IMR-90 (cell line): Measurements from ENCODE around the gene PRKAG2. TPM values are rescaled to one million over a fixed set of nuclear protein-coding genes. Genes with fewer than 3 reads are reported as not detected.
A peak's percentile ranks its signal among the peaks of the same experiment; 100 is the strongest.

Experiments
- ATAC-seq: fragments of 200-7000 bp; cut with Tn5 transposase; 2 replicates; pipeline ENCODE4 v1.9.1; 2020; ENCODE audit warnings: low read depth, mild to moderate bottlenecking, moderate library complexity
- BruUV-seq: library from RNA; stranded (reverse); fragments of 400-500 nt; replicated peaks from 2 replicates; lab custom pipeline; 2021; lab: Mats Ljungman, UMichigan
- CTCF ChIA-PET: fragments of 300-600 bp; formaldehyde crosslinking; extraction: SDS; loops from one replicate; lab custom pipeline; 2021; ENCODE audit warnings: antibody characterized with exemption; lab: Yijun Ruan, JAX
- POLR2A ChIA-PET: fragments of 300-600 bp; sonication (Branson Sonifier 250); formaldehyde crosslinking; loops from one replicate; lab custom pipeline; 2022; ENCODE audit warnings: antibody characterized with exemption; ENCODE audit not compliant: unreplicated experiment; lab: Charles Lee
- DNase-seq: peaks from one replicate; pipeline ENCODE4 v3.0.0; 2013
- H2AFZ ChIP-seq: replicated peaks from 2 replicates; pipeline ENCODE3; 2013; ENCODE audit warnings: low read length, mild to moderate bottlenecking; ENCODE audit not compliant: poor library complexity
- H2AK5ac ChIP-seq: 2 replicates; pipeline ENCODE4 v1.6.1; 2013; ENCODE audit warnings: low read depth, low read length, inconsistent platforms
- H2AK9ac ChIP-seq: replicated peaks from 2 replicates; pipeline ENCODE3; 2013; ENCODE audit warnings: mild to moderate bottlenecking, low read depth, low read length, moderate library complexity; ENCODE audit not compliant: poor library complexity
- H2BK120ac ChIP-seq: 2 replicates; pipeline ENCODE4 v1.6.1; 2013; ENCODE audit warnings: low read depth, low read length, inconsistent platforms
- H2BK15ac ChIP-seq: 3 replicates; pipeline ENCODE4 v1.6.1; 2013; ENCODE audit warnings: low read depth, low read length, inconsistent platforms
- H2BK20ac ChIP-seq: 2 replicates; pipeline ENCODE4 v1.6.1; 2013; ENCODE audit warnings: low read depth, mild to moderate bottlenecking, inconsistent platforms, low read length, moderate library complexity
- H2BK5ac ChIP-seq: 2 replicates; pipeline ENCODE4 v1.6.1; 2013; ENCODE audit warnings: mild to moderate bottlenecking, low read depth, low read length, inconsistent platforms; ENCODE audit not compliant: poor library complexity, severe bottlenecking
- H3K14ac ChIP-seq: replicated peaks from 2 replicates; pipeline ENCODE4 v1.6.1; 2013; ENCODE audit warnings: low read depth, low read length, inconsistent platforms
- H3K18ac ChIP-seq: 2 replicates; pipeline ENCODE4 v1.6.1; 2013; ENCODE audit warnings: low read depth, low read length, control low read depth
- H3K23ac ChIP-seq: 2 replicates; pipeline ENCODE4 v1.6.1; 2013; ENCODE audit warnings: low read depth, low read length, inconsistent platforms
- H3K27ac ChIP-seq: 2 replicates; pipeline ENCODE4 v1.5.1; 2013; ENCODE audit warnings: mild to moderate bottlenecking, control low read depth, low read length; ENCODE audit not compliant: insufficient read depth
- H3K27me3 ChIP-seq: 2 replicates; pipeline ENCODE4 v1.6.1; 2013; ENCODE audit warnings: low read length; ENCODE audit not compliant: control insufficient read depth, insufficient read depth
- H3K36me3 ChIP-seq: 2 replicates; pipeline ENCODE4 v1.6.1; 2013; ENCODE audit warnings: low read length, mixed read lengths; ENCODE audit not compliant: control insufficient read depth, insufficient read depth
- H3K4ac ChIP-seq: 2 replicates; pipeline ENCODE4 v1.6.1; 2013; ENCODE audit warnings: low read depth, low read length, inconsistent platforms
- H3K4me1 ChIP-seq: 2 replicates; pipeline ENCODE4 v1.6.1; 2013; ENCODE audit warnings: low read length, mixed read lengths; ENCODE audit not compliant: control insufficient read depth, insufficient read depth
- H3K4me2 ChIP-seq: 2 replicates; pipeline ENCODE4 v1.6.1; 2013; ENCODE audit warnings: low read depth, mild to moderate bottlenecking, control low read depth, low read length, moderate library complexity
- H3K4me3 ChIP-seq: 2 replicates; pipeline ENCODE4 v1.5.1; 2013; ENCODE audit warnings: low read depth, mild to moderate bottlenecking, control low read depth, low read length, moderate library complexity; ENCODE audit not compliant: insufficient read depth
- H3K56ac ChIP-seq: 2 replicates; pipeline ENCODE4 v1.6.1; 2013; ENCODE audit warnings: low read length, inconsistent platforms; ENCODE audit not compliant: insufficient read depth; ENCODE audit errors: extremely low read depth
- H3K79me1 ChIP-seq, 2 experiments: 2 replicates each; pipeline ENCODE4 v1.6.1; 2013; ENCODE audit warnings: low read length in 2 of 2, inconsistent platforms in 1 of 2, low read depth in 1 of 2
- H3K9ac ChIP-seq: 2 replicates; pipeline ENCODE4 v1.6.1; 2013; ENCODE audit warnings: low read depth, low read length, control low read depth
- H3K9me1 ChIP-seq: 2 replicates; pipeline ENCODE4 v1.6.1; 2013; ENCODE audit warnings: low read length, inconsistent platforms; ENCODE audit not compliant: insufficient read depth
- H3K9me3 ChIP-seq: 2 replicates; pipeline ENCODE4 v1.6.1; 2013; ENCODE audit warnings: low read length; ENCODE audit not compliant: control insufficient read depth, insufficient read depth
- H4K20me1 ChIP-seq: 2 replicates; pipeline ENCODE4 v1.6.1; 2013; ENCODE audit warnings: low read length, inconsistent platforms; ENCODE audit not compliant: insufficient read depth
- H4K5ac ChIP-seq: 2 replicates; pipeline ENCODE4 v1.6.1; 2013; ENCODE audit warnings: mild to moderate bottlenecking, low read depth, low read length, control low read depth
- H4K8ac ChIP-seq, 2 experiments: 2 replicates each; pipeline ENCODE4 v1.6.1; 2013; ENCODE audit warnings: low read depth in 2 of 2, low read length in 2 of 2, control low read depth in 1 of 2, inconsistent platforms in 1 of 2
- H4K91ac ChIP-seq: 2 replicates; pipeline ENCODE4 v1.6.1; 2013; ENCODE audit warnings: low read depth, low read length, inconsistent platforms; ENCODE audit not compliant: insufficient read depth
- MXI1 ChIP-seq: IDR thresholded peaks from 2 replicates; pipeline ENCODE4 v1.6.1; 2012; ENCODE audit warnings: low read depth, mild to moderate bottlenecking, low read length, moderate library complexity, borderline replicate concordance
- WGBS, 2 experiments: methylation state at CpG; one replicate each; pipeline versions ENCODE4 v1.1.5 to v1.1.7; 2013; ENCODE audit warnings: missing lambda C conversion rate in 2 of 2; ENCODE audit not compliant: insufficient read length in 1 of 2; ENCODE audit errors: extremely low coverage in 2 of 2; 5-methylcytosine and 5-hydroxymethylcytosine counted together
- dilution Hi-C: fragments of 300-500 bp; cut with HindIII; formaldehyde crosslinking; loops from one replicate; pipeline ENCODE4 v1.14.3; 2018; ENCODE audit warnings: low sequenced_read_pairs; ENCODE audit not compliant: unreplicated experiment
- in situ Hi-C: fragments of 300-500 bp; cut with MboI; formaldehyde crosslinking; loops from 3 replicates; pipeline ENCODE4 v1.14.3; 2019; ENCODE audit warnings: low sequenced_read_pairs, inconsistent platforms, mixed read lengths
- intact Hi-C: fragments of 100-400 bp; cut with micrococcal nuclease; formaldehyde crosslinking; loops from 2 replicates; pipeline ENCODE4 v1.10.0; 2022
- polyA plus RNA-seq, 3 experiments: library from polyadenylated mRNA; depleted of rRNA; stranded (reverse); fragments of >200 nt; gene quantifications; 2 replicates each; pipeline ENCODE4 v1.2.3, GENCODE V29; 2012; ENCODE audit warnings: low replicate concordance in 1 of 3
- total RNA-seq: library from RNA; depleted of rRNA; stranded (reverse); fragments of >200 nt; gene quantifications from 2 replicates; pipeline ENCODE4 v1.2.3, GENCODE V29; 2012

Gene PRKAG2
- total and polyA plus RNA-seq, 2 of the 4 experiments (the other 2 are of a cell fraction): 15.4 to 21.6 TPM

DNA sequence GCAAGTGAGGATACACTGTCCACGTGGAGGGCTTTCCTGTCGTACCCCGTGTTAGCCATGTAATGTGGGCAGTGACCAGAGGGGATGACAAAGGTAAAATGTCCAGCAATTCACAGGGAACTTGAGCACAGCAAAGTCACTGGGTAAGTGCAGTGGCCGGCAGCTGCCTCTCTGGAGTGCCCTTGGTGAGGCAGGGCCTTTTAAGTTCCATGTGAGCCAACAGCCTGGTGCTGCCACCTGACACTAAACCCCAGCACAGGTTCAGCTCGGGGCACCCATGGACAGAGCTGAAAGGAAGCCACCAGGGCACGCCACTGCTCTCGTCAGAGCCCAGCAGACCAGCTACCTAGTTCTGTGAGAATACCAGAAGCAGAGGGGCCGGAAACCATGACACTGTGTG, 168.3 kb downstream of the PRKAG2 start:
- POLR2A ChIA-PET: no interaction called here
- no peak overlapping the region for H2BK15ac ChIP-seq
- H4K20me1 ChIP-seq: no peaks in the 10 kb centered on the region
- no peaks in the 10 kb centered on the region; the same call in 1 of the 2 replicates for H3K27me3 ChIP-seq
- dilution Hi-C loops (no loop called here), intact Hi-C loops (loop anchor here (5.0 kb wide), 1 partner anchor 136 kb away; no protein-coding TSS in a partner anchor), in situ Hi-C loops (no loop called here)
- H4K8ac ChIP-seq: no peak overlapping the region
- no peak overlapping the region for H3K4me3 ChIP-seq
- no peak for ATAC-seq
- H3K27ac ChIP-seq: no peak overlapping the region
- no peak overlapping the region for H3K18ac ChIP-seq
- no peak overlapping the region for H4K5ac ChIP-seq
- peaks cover 11% of the 10 kb centered on the region for H3K9me1 ChIP-seq
- no peak overlapping the region for H3K23ac ChIP-seq
- H2AK5ac ChIP-seq: 0 out of 2 replicates have a peak overlapping the region, but pooled peaks have one; percentile 96
- no peak overlapping the region for H3K14ac ChIP-seq
- no peak for TF ChIP-seq MXI1
- H3K79me1 ChIP-seq: no peaks in the 10 kb centered on the region; a peak in 1 of 4 replicates
- H3K56ac ChIP-seq: no peak overlapping the region
- H3K9me3 ChIP-seq: no peaks in the 10 kb centered on the region
- WGBS, 2 experiments: 93% methylated on average over 5 of the region's 8 CpGs; no CpG with 5 or more reads in 1 of the 2 experiments
- H3K4me2 ChIP-seq: no peak overlapping the region
- CTCF ChIA-PET: no interaction called here
- H2BK120ac ChIP-seq: no peak overlapping the region
- no peak overlapping the region for H2BK5ac ChIP-seq
- H3K4ac ChIP-seq: peak overlapping the region; percentile 24; the same call in 1 of the 2 replicates
- H2BK20ac ChIP-seq: no peak overlapping the region
- peaks cover 8% of the 10 kb centered on the region; the same call in 1 of the 2 replicates for H3K4me1 ChIP-seq
- BruUV-seq: no TSS peak
- no peak overlapping the region for H4K91ac ChIP-seq
- no peaks in the 10 kb centered on the region for H3K36me3 ChIP-seq
- no peak overlapping the region for H2AK9ac ChIP-seq
- H3K9ac ChIP-seq: no peak overlapping the region
- no peak overlapping the region for H2AFZ ChIP-seq
- no peak for DNase-seq
